OCI-M1 (cell line): ENCODE measurements around the gene TENM3.

Experiments
- DNase-seq: peaks from one replicate; lab custom pipeline; 2025; lab: John Stamatoyannopoulos, UW

Gene TENM3

GRCh38 chr4:182404376-182404775 lies 161.2 kb downstream of the TENM3 start:
- DNase-seq, result no peak

GRCh38 chr4:182405087-182405486 lies 161.9 kb downstream of the TENM3 start:
- DNase-seq, result no peak

GRCh38 chr4:182409271-182409670 lies 166.1 kb downstream of the TENM3 start:
- no peak for DNase-seq

- DNase-seq, result no peak
Measured at GRCh38 chr4:182411391-182411790, 168.2 kb downstream of the TENM3 start.

GRCh38 chr4:182413550-182413949 lies 170.3 kb downstream of the TENM3 start:
- no peak for DNase-seq

- DNase-seq, result peak; percentile 50
Measured at GRCh38 chr4:182415116-182415515, 171.9 kb downstream of the TENM3 start.

GRCh38 chr4:182416067-182416466 lies 172.9 kb downstream of the TENM3 start:
- DNase-seq, result no peak

GRCh38 chr4:182418054-182418734 lies 175.0 kb downstream of the TENM3 start:
- DNase-seq, result peak; percentile 58

GRCh38 chr4:182420189-182420588 lies 177.0 kb downstream of the TENM3 start:
- DNase-seq, result no peak

GRCh38 chr4:182421753-182422152 lies 178.6 kb downstream of the TENM3 start:
- DNase-seq, result peak; percentile 38

GRCh38 chr4:182425302-182425701 lies 182.1 kb downstream of the TENM3 start:
- DNase-seq, result no peak

- DNase-seq, result no peak
Measured at GRCh38 chr4:182426901-182427300, 183.7 kb downstream of the TENM3 start.

- no peak for DNase-seq
Measured at GRCh38 chr4:182427554-182427953, 184.4 kb downstream of the TENM3 start.

- DNase-seq, result no peak
Measured at GRCh38 chr4:182429896-182430295, 186.7 kb downstream of the TENM3 start.

- DNase-seq, result no peak
Measured at GRCh38 chr4:182432819-182433218, 189.6 kb downstream of the TENM3 start.

- no peak for DNase-seq
Measured at GRCh38 chr4:182434720-182435119, 191.5 kb downstream of the TENM3 start.

GRCh38 chr4:182435401-182435800 lies 192.2 kb downstream of the TENM3 start:
- DNase-seq, result no peak

GRCh38 chr4:182443070-182443469 lies 199.9 kb downstream of the TENM3 start:
- no peak for DNase-seq

- no peak for DNase-seq
Measured at GRCh38 chr4:182447767-182448280, 204.6 kb downstream of the TENM3 start.

- DNase-seq, result peak; percentile 66
Measured at GRCh38 chr4:182448281-182449151, 205.3 kb downstream of the TENM3 start.

GRCh38 chr4:182449186-182449929 lies 206.2 kb downstream of the TENM3 start:
- DNase-seq, result no peak

- peak; percentile 47 for DNase-seq
Measured at GRCh38 chr4:182449930-182450439, 206.8 kb downstream of the TENM3 start.
